ENCODE results near the gene RUSC2. TPM values are rescaled to one million over a fixed set of nuclear protein-coding genes. Genes with fewer than 3 reads are reported as not detected.

Gene RUSC2
- total and polyA plus RNA-seq, 2 donors = 17.2 to 42.5 TPM

DNA sequence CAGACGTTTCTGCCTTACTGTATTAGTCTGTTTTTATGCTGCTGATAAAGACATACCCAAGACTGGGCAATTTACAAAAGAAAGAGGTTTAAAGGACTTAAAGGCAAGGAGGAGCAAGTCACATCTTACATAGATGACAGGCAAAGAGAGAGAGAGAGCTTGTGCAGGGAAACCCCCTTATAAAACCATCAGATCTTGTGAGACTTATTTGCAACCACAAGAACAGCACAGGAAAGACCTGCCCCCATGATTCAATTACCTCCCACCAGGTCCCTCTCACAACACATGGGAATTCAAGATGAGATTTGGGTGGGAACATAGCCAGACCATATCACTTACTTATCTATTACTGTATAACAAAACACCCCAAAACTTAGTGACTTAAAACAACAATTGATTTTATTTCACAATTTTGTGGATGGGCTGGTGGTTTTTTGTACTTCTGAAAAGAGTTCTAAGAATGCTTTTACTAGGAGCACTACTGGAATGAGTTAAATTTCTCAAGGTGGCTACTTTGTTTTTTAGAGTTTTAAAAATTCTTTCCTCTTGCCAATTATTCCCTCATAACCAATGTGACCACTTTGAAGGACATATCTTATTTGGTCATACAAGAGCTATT lies 10.3 kb downstream of the RUSC2 start:
- no peaks in the 10 kb centered on the region for H3K4me1 ChIP-seq (ENCODE audit: insufficient read depth)
- no peak for DNase-seq (ENCODE audit: extremely low spot score)
- no peak overlapping the region for H3K4me3 ChIP-seq (ENCODE audit: low read depth, low read length)
- WGBS = 20% methylated on average over 1 of the region's 1 CpG
- no peaks in the 10 kb centered on the region for H3K36me3 ChIP-seq (ENCODE audit: insufficient read depth)
- no peak overlapping the region for H3K27ac ChIP-seq (ENCODE audit: low read depth)

DNA sequence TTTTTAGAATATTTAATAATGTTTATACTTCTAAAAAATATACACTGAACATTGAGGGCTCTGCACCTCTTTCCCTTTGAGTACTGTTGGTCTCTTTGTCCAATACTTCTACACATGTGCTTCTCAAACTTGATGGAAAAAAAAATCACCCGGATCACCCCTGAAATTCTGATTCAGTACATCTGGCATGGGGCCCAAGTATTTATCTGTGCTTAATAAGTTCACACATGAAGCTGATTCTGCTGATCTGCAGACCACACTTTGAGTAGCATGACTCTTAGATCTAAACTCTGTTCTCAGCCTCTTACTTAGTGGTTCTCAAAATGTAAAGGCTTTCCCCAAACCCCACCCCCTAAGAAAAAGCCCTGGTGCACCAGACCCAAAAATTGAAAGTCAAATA lies 12.0 kb downstream of the RUSC2 start:
- H3K4me1 ChIP-seq (ENCODE audit: insufficient read depth) = no peaks in the 10 kb centered on the region
- H3K36me3 ChIP-seq (ENCODE audit: insufficient read depth) = no peaks in the 10 kb centered on the region
- H3K27ac ChIP-seq (ENCODE audit: low read depth) = no peak overlapping the region
- no peak for DNase-seq (ENCODE audit: extremely low spot score)
- no peak overlapping the region for H3K4me3 ChIP-seq (ENCODE audit: low read depth, low read length)
- WGBS = 46% methylated on average over 1 of the region's 1 CpG

DNA sequence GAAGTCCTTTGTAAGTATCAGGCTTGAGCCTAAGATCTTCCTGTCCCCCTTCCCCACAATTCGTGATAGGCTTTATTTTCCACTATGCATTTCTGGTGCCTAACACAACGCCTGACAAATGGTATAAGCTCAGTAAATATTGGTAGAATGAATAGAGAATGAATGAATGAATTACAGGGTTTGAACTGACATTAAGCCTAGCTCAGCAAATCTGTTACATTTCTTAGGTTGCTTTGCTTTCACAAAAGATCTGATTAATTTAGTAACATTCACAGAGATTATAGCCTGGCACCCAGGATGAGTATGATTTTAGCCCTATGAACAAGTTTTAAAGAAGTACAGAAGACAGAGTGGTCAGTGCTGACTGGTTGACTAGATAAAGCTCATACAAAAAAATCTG lies 16.4 kb downstream of the RUSC2 start:
- H3K27ac ChIP-seq (ENCODE audit: low read depth) = no peak overlapping the region
- DNase-seq (ENCODE audit: extremely low spot score) = no peak
- H3K4me1 ChIP-seq (ENCODE audit: insufficient read depth) = peaks cover 2% of the 10 kb centered on the region
- H3K4me3 ChIP-seq (ENCODE audit: low read depth, low read length) = no peak overlapping the region
- no peaks in the 10 kb centered on the region for H3K36me3 ChIP-seq (ENCODE audit: insufficient read depth)
- WGBS = 93% methylated on average over 2 of the region's 2 CpGs

- WGBS = 58% methylated on average over 3 of the region's 3 CpGs
- Histone ChIP-seq H3K27ac (ENCODE audit: low read depth) (no peak overlapping the region), H3K4me1 (ENCODE audit: insufficient read depth) (peaks cover 2% of the 10 kb centered on the region), H3K4me3 (ENCODE audit: low read depth, low read length) (no peak overlapping the region), H3K36me3 (ENCODE audit: insufficient read depth) (no peaks in the 10 kb centered on the region)
- DNase-seq (ENCODE audit: extremely low spot score) = no peak
Measured at GRCh38 chr9:35508069-35508468, 18.2 kb downstream of the RUSC2 start.

- H3K36me3 ChIP-seq (ENCODE audit: insufficient read depth) = no peaks in the 10 kb centered on the region
- H3K4me1 ChIP-seq (ENCODE audit: insufficient read depth) = peaks cover 2% of the 10 kb centered on the region
- peak overlapping the region; percentile 29 for H3K27ac ChIP-seq (ENCODE audit: low read depth)
- no peak for DNase-seq (ENCODE audit: extremely low spot score)
- WGBS = 15% methylated on average over 3 of the region's 3 CpGs
- H3K4me3 ChIP-seq (ENCODE audit: low read depth, low read length) = no peak overlapping the region
Measured at GRCh38 chr9:35510383-35510753, 20.5 kb downstream of the RUSC2 start.

- peak; percentile 58 for DNase-seq (ENCODE audit: extremely low spot score)
- Histone ChIP-seq H3K4me3 (ENCODE audit: low read depth, low read length) (no peak overlapping the region), H3K27ac (ENCODE audit: low read depth) (peak overlapping the region; percentile 61), H3K36me3 (ENCODE audit: insufficient read depth) (no peaks in the 10 kb centered on the region), H3K4me1 (ENCODE audit: insufficient read depth) (peaks cover 2% of the 10 kb centered on the region)
- 21% methylated on average over 3 of the region's 3 CpGs for WGBS
Measured at GRCh38 chr9:35510754-35511428, 21.0 kb downstream of the RUSC2 start.

GRCh38 chr9:35511453-35511852 lies 21.5 kb downstream of the RUSC2 start:
- WGBS = 19% methylated on average over 1 of the region's 1 CpG
- Histone ChIP-seq H3K4me1 (ENCODE audit: insufficient read depth) (peaks cover 2% of the 10 kb centered on the region), H3K36me3 (ENCODE audit: insufficient read depth) (no peaks in the 10 kb centered on the region), H3K27ac (ENCODE audit: low read depth) (peak overlapping the region; percentile 61), H3K4me3 (ENCODE audit: low read depth, low read length) (no peak overlapping the region)
- DNase-seq (ENCODE audit: extremely low spot score) = no peak

DNA sequence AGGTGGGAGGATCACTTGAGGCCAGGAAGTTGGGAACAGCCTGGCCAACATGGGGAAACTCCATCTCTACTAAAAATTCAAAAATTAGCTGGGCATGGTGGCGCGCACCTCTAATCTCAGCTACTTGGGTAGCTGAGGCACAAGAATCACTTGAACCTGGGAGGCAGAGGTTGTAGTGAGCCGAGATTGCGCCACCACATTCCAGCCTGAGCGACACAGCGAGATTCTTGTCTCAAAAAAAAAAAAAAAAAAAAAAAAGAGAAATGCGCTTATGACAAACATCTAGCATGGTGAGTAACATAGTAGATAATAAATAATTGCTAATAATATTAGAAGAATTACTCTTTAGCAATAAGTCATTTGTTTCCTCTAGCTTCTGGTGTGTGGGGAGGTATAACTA lies 25.9 kb downstream of the RUSC2 start:
- WGBS = 93% methylated on average over 7 of the region's 7 CpGs
- Histone ChIP-seq H3K27ac (ENCODE audit: low read depth) (no peak overlapping the region), H3K4me3 (ENCODE audit: low read depth, low read length) (no peak overlapping the region), H3K36me3 (ENCODE audit: insufficient read depth) (no peaks in the 10 kb centered on the region), H3K4me1 (ENCODE audit: insufficient read depth) (no peaks in the 10 kb centered on the region)
- DNase-seq (ENCODE audit: extremely low spot score) = no peak

DNA sequence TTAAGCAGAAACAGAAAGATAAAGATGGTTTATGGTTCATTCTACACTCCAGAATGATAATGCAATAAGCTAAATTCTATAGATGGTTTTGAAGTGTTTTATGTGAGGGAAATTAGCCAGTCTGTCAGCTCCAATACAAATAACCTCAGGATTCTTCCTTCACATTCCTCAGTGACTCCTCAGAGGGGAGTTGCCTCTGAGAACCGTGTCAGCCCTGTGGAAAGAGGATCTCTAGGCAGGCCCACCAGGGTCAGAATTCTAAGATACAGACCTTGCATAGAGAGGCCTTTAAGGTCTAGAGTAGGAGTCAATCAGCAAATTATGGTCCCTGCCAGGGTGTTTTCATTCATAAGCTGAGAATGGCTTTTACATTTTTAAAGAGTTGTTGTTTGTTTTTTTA lies 26.6 kb downstream of the RUSC2 start:
- 25% methylated on average over 1 of the region's 1 CpG for WGBS
- DNase-seq (ENCODE audit: extremely low spot score) = no peak
- Histone ChIP-seq H3K4me1 (ENCODE audit: insufficient read depth) (no peaks in the 10 kb centered on the region), H3K27ac (ENCODE audit: low read depth) (no peak overlapping the region), H3K4me3 (ENCODE audit: low read depth, low read length) (no peak overlapping the region), H3K36me3 (ENCODE audit: insufficient read depth) (no peaks in the 10 kb centered on the region)

DNA sequence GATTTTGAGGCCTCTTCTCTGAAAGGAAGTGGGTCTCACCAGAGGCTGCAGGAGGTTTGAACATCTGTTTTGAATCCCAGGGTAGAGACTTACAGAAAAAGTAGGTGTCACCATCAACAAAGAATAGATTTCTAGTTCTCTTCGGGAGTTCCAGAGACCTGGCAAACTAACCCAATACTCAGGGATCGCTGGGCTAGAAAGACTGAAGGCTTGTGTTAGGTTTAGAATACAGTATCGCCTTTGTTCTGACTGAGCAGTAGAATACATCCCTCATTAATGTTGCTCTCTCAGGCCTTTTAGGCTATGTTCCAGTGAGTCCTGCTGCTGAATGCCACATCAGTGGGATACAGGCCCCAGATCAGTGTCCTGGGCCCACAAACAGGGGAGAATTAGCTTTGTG lies 27.2 kb downstream of the RUSC2 start:
- no peak overlapping the region for H3K4me3 ChIP-seq (ENCODE audit: low read depth, low read length)
- no peaks in the 10 kb centered on the region for H3K36me3 ChIP-seq (ENCODE audit: insufficient read depth)
- no peak overlapping the region for H3K27ac ChIP-seq (ENCODE audit: low read depth)
- no peaks in the 10 kb centered on the region for H3K4me1 ChIP-seq (ENCODE audit: insufficient read depth)
- DNase-seq (ENCODE audit: extremely low spot score) = no peak
- 49% methylated on average over 3 of the region's 3 CpGs for WGBS

- no peak overlapping the region for H3K27ac ChIP-seq (ENCODE audit: low read depth)
- WGBS = 88% methylated on average over 3 of the region's 3 CpGs
- no peak overlapping the region for H3K4me3 ChIP-seq (ENCODE audit: low read depth, low read length)
- no peaks in the 10 kb centered on the region for H3K4me1 ChIP-seq (ENCODE audit: insufficient read depth)
- no peak for DNase-seq (ENCODE audit: extremely low spot score)
- no peaks in the 10 kb centered on the region for H3K36me3 ChIP-seq (ENCODE audit: insufficient read depth)
Measured at GRCh38 chr9:35517552-35518224, 27.8 kb downstream of the RUSC2 start.

- 19% methylated on average over 4 of the region's 4 CpGs for WGBS
- Histone ChIP-seq H3K36me3 (ENCODE audit: insufficient read depth) (no peaks in the 10 kb centered on the region), H3K4me3 (ENCODE audit: low read depth, low read length) (no peak overlapping the region), H3K4me1 (ENCODE audit: insufficient read depth) (no peaks in the 10 kb centered on the region), H3K27ac (ENCODE audit: low read depth) (peak overlapping the region; percentile 38)
- DNase-seq (ENCODE audit: extremely low spot score) = no peak
Measured at GRCh38 chr9:35518225-35518821, 28.4 kb downstream of the RUSC2 start.

- Histone ChIP-seq H3K4me3 (ENCODE audit: low read depth, low read length) (no peak overlapping the region), H3K4me1 (ENCODE audit: insufficient read depth) (no peaks in the 10 kb centered on the region)
- WGBS = 39% methylated on average over 5 of the region's 5 CpGs
Measured at GRCh38 chr9:35518981-35519679, 29.2 kb downstream of the RUSC2 start.

More at GRCh38 chr9:35518981-35519679, 29.2 kb downstream of the RUSC2 start:
- Histone ChIP-seq H3K36me3 (ENCODE audit: insufficient read depth) (no peaks in the 10 kb centered on the region), H3K27ac (ENCODE audit: low read depth) (peak overlapping the region; percentile 38)
- no peak for DNase-seq (ENCODE audit: extremely low spot score)
